NT2/D1 (cell line): ENCODE measurements around the gene FANCG.

Experiments used
- DNase-seq: peaks from one replicate; pipeline ENCODE4 v3.0.0-alpha.2; 2011; ENCODE audit warnings: low read depth, low spot score
- H3K27me3 ChIP-seq: 2 replicates; pipeline ENCODE4 v1.6.0; 2011; ENCODE audit warnings: mild to moderate bottlenecking; ENCODE audit not compliant: insufficient read length, insufficient read depth
- H3K36me3 ChIP-seq: 2 replicates; pipeline ENCODE4 v1.6.1; 2011; ENCODE audit warnings: mild to moderate bottlenecking, low read length, mixed read lengths; ENCODE audit not compliant: insufficient read depth, insufficient read length
- H3K4me1 ChIP-seq: 2 replicates; pipeline ENCODE4 v1.5.1; 2011; ENCODE audit not compliant: insufficient read depth, insufficient read length
- H3K4me3 ChIP-seq: 2 replicates; pipeline ENCODE4 v1.5.1; 2011; ENCODE audit warnings: low read depth; ENCODE audit not compliant: insufficient read length
- H3K9ac ChIP-seq: 2 replicates; pipeline ENCODE4 v1.6.0; 2011; ENCODE audit warnings: low read depth; ENCODE audit not compliant: insufficient read length
- H3K9me3 ChIP-seq: 2 replicates; pipeline ENCODE4 v1.5.1; 2011; ENCODE audit warnings: mild to moderate bottlenecking, low read length; ENCODE audit not compliant: insufficient read depth
- SUZ12 ChIP-seq: IDR thresholded peaks from 2 replicates; pipeline ENCODE4 v1.6.1; 2011; ENCODE audit not compliant: insufficient read length, insufficient read depth; ENCODE audit errors: extremely low read depth
- YY1 ChIP-seq: IDR thresholded peaks from 2 replicates; pipeline ENCODE4 v1.6.1; 2011; ENCODE audit not compliant: insufficient read length, insufficient read depth
- ZNF274 ChIP-seq: IDR thresholded peaks from 2 replicates; pipeline ENCODE4 v1.6.1; 2011; ENCODE audit warnings: mild to moderate bottlenecking, low read depth, low read length

FANCG gene

GRCh38 chr9:35102465-35102768 lies 22.7 kb upstream of the FANCG start:
- DNase-seq: no peak

DNA sequence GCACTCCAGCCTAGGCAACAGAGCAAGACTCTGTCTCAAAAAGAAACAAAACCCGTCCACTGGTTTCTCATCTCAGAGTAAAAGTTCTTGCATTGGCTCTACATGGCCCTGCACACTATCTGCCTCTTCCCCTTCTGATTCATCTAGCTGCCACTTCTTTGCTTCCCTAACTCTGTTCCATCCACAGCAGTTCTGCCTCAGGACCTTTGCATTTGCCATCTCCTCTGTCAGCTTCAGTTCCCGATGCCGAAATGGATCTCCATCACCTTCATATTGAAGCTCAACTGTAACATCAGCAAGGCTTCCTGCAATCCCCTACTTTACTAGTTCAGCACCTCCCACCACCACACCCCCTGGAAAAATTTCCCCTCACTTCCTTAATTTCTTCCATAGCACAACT lies 17.8 kb upstream of the FANCG start:
- H3K4me3 ChIP-seq: no peak overlapping the region
- H3K27me3 ChIP-seq: no peaks in the 10 kb centered on the region
- TF ChIP-seq ZNF274: no peak
- TF ChIP-seq YY1: no peak
- TF ChIP-seq SUZ12: no peak
- no peak for DNase-seq
- H3K9ac ChIP-seq: no peak overlapping the region
- peaks cover 57% of the 10 kb centered on the region for H3K36me3 ChIP-seq
- no peaks in the 10 kb centered on the region for H3K9me3 ChIP-seq
- no peaks in the 10 kb centered on the region for H3K4me1 ChIP-seq

More at GRCh38 chr9:35102465-35102768, 22.7 kb upstream of the FANCG start:
- H3K9me3 ChIP-seq: no peaks in the 10 kb centered on the region
- H3K9ac ChIP-seq: peak overlapping the region; percentile 97
- H3K27me3 ChIP-seq: no peaks in the 10 kb centered on the region
- H3K4me1 ChIP-seq: peaks cover 6% of the 10 kb centered on the region
- TF ChIP-seq SUZ12 (no peak), YY1 (no peak), ZNF274 (no peak)
- H3K36me3 ChIP-seq: peaks cover 63% of the 10 kb centered on the region
- peak overlapping the region; percentile 79 for H3K4me3 ChIP-seq

GRCh38 chr9:35096035-35096849 lies 16.5 kb upstream of the FANCG start, which contains the start of gene PIGO:
PIGO (minus strand) TSS chr9:35096591; CDS start chr9:35095565, 1,026 bp downstream.
- DNase-seq: peak; percentile 84
- peaks cover 61% of the 10 kb centered on the region for H3K36me3 ChIP-seq
- no peaks in the 10 kb centered on the region for H3K9me3 ChIP-seq
- no peaks in the 10 kb centered on the region for H3K27me3 ChIP-seq
- peak within 1 kb of the TSS; percentile 97 for H3K9ac ChIP-seq
- H3K4me3 ChIP-seq: peak within 1 kb of the TSS; percentile 85
- TF ChIP-seq ZNF274 (no peak), YY1 (no peak), SUZ12 (no peak)
- no peaks in the 10 kb centered on the region for H3K4me1 ChIP-seq

GRCh38 chr9:35091536-35091935 lies 11.8 kb upstream of the FANCG start:
- Histone ChIP-seq H3K4me1 (no peaks in the 10 kb centered on the region), H3K27me3 (no peaks in the 10 kb centered on the region), H3K4me3 (no peak overlapping the region), H3K9me3 (no peaks in the 10 kb centered on the region), H3K36me3 (peaks cover 88% of the 10 kb centered on the region), H3K9ac (no peak overlapping the region)
- DNase-seq: no peak
- TF ChIP-seq SUZ12 (no peak), YY1 (no peak), ZNF274 (no peak)

DNA sequence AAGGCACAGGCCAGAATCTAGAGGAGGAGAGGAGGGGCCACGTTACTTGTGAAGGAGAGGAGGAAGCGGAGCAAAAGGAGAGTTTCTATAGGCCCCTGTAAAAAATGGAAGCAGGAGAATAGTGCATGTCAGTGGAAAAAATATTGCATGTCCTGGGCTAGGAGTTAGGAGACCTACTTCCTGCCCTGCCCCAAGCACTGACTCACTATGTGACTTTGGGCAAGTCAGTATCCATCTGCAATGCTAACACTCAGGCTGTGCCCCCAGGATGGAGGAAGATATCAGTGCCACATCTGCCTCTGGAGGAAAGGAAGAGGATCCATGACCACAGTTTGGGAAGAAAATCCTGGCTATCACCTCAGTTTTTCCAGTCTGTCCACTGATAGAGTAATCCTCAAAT lies 9.7 kb upstream of the FANCG start:
- no peaks in the 10 kb centered on the region for H3K4me1 ChIP-seq
- H3K9me3 ChIP-seq: no peaks in the 10 kb centered on the region
- TF ChIP-seq ZNF274: no peak
- no peak for TF ChIP-seq SUZ12
- no peak for TF ChIP-seq YY1
- H3K36me3 ChIP-seq: peaks cover 89% of the 10 kb centered on the region
- H3K4me3 ChIP-seq: no peak overlapping the region
- H3K9ac ChIP-seq: no peak overlapping the region
- H3K27me3 ChIP-seq: no peaks in the 10 kb centered on the region
- DNase-seq: no peak

- H3K27me3 ChIP-seq: no peaks in the 10 kb centered on the region
- H3K9me3 ChIP-seq: no peaks in the 10 kb centered on the region
- H3K36me3 ChIP-seq: peaks cover 46% of the 10 kb centered on the region
- peaks cover 2% of the 10 kb centered on the region for H3K4me1 ChIP-seq
- no peak for DNase-seq
- no peak for TF ChIP-seq YY1
- TF ChIP-seq ZNF274: no peak
- TF ChIP-seq SUZ12: no peak
- no peak overlapping the region for H3K9ac ChIP-seq
- no peak overlapping the region for H3K4me3 ChIP-seq
Measured at GRCh38 chr9:35085078-35085477, 5.3 kb upstream of the FANCG start.

DNA sequence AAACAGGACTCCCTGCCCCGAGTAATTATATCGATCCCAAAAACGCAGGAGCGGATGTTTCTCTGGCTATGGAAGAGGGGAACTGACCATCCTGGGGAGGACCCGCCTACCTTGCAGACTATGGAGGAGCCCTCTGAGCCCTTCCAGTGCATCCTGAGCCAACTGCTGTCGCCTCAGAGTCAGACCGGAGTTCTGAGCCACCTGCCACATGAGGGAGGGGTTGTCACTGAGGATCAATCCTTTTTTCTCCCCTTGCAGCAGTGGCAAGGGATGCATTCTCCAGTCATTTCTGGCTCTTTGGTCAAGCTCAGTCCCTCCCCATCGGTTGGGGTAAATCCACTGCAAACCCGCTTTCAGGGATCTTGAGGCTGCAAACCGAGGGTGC lies 709 bp downstream of the FANCG start:
- Histone ChIP-seq H3K4me3 (peak overlapping the region; percentile 79), H3K9me3 (no peaks in the 10 kb centered on the region), H3K27me3 (no peaks in the 10 kb centered on the region), H3K9ac (peak overlapping the region; percentile 84), H3K36me3 (peaks cover 43% of the 10 kb centered on the region), H3K4me1 (peaks cover 8% of the 10 kb centered on the region)
- DNase-seq: no peak
- TF ChIP-seq YY1: no peak
- no peak for TF ChIP-seq ZNF274
- TF ChIP-seq SUZ12: no peak
